GM18868 (cell line): Measurements from ENCODE around the gene ZNF595.
"Not testable (repeated sequence)": the region's sequence is repeated elsewhere in the genome, so short reads cannot be mapped to it uniquely, and the experiment has no call there.

Source experiments
- ATAC-seq: cut with Tn5 transposase; IDR thresholded peaks from one replicate; pipeline ENCODE4 v1.9.1; 2021; ENCODE audit warnings: mild to moderate bottlenecking, moderate library complexity; ENCODE audit not compliant: unreplicated experiment

The ZNF595 gene

DNA sequence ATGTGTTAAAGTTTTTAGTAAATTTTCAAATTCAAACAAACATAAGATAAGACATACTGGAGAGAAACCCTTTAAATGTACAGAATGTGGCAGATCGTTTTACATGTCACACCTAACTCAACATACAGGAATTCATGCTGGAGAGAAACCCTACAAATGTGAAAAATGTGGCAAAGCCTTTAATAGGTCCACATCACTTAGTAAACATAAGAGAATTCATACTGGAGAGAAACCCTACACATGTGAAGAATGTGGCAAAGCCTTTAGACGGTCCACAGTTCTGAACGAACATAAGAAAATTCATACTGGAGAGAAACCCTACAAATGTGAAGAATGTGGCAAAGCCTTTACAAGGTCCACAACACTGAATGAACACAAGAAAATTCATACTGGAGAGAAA, 32.8 kb downstream of the ZNF595 start:
- no peak for ATAC-seq

DNA sequence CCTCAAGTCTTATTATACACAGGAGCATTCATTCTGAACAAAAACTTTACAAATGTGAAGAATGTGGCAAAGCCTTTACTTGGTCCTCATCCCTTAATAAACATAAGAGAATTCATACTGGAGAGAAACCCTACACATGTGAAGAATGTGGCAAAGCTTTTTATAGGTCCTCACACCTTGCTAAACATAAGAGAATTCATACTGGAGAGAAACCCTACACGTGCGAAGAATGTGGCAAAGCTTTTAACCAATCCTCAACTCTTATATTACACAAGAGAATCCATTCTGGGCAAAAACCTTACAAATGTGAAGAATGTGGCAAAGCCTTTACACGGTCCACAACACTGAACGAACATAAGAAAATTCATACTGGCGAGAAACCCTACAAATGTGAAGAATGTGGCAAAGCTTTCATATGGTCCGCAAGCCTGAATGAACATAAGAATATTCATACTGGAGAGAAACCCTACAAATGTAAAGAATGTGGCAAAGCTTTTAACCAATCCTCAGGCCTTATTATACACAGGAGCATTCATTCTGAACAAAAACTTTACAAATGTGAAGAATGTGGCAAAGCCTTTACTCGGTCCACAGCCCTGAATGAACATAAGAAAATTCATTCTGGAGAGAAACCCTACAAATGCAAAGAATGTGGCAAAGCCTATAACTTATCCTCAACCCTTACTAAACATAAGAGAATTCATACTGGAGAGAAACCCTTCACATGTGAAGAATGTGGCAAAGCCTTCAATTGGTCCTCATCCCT, 33.6 kb downstream of the ZNF595 start:
- ATAC-seq = not testable (repeated sequence)

DNA sequence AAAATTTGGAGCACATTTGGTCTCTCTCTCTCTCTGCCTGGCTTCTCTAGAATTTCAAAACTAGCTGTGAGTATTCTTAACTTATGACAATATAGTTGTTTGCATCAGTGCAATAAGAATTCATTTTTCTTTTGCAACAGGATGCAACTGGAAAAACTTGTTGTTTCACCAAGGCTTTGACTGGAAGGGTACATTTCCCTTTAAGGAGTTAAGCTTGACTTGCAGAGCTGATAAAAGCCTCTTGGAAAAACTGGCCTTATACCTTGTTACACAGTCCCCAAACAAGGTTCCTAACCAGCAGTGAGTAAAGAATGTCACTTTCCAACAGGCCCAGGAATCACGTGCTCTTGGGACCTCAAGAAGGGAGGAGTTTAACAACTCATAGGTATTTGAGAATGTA, 45.3 kb downstream of the ZNF595 start:
- no peak for ATAC-seq

- no peak for ATAC-seq
These were observed 46.7 kb downstream of the ZNF595 start for GRCh38 chr4:99863-100262.

DNA sequence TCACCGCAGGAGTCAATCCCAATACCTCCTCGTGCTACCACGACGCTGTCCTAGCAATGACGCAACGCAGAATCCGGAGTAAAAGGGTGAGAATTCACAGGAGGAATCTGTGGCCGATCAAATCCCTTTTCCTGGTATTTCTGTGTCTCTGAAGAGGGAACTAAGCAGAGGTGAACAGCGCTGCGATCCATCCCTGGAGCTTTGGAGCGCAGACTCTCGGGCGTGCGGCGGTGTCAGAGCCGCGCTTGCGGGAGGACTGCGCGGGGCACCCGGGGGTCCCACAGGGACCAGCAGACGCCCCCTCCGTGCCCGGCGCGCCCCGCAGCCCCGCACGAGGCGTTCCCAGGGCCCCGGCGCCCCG, 53.9 kb downstream of the ZNF595 start:
- no peak for ATAC-seq

DNA sequence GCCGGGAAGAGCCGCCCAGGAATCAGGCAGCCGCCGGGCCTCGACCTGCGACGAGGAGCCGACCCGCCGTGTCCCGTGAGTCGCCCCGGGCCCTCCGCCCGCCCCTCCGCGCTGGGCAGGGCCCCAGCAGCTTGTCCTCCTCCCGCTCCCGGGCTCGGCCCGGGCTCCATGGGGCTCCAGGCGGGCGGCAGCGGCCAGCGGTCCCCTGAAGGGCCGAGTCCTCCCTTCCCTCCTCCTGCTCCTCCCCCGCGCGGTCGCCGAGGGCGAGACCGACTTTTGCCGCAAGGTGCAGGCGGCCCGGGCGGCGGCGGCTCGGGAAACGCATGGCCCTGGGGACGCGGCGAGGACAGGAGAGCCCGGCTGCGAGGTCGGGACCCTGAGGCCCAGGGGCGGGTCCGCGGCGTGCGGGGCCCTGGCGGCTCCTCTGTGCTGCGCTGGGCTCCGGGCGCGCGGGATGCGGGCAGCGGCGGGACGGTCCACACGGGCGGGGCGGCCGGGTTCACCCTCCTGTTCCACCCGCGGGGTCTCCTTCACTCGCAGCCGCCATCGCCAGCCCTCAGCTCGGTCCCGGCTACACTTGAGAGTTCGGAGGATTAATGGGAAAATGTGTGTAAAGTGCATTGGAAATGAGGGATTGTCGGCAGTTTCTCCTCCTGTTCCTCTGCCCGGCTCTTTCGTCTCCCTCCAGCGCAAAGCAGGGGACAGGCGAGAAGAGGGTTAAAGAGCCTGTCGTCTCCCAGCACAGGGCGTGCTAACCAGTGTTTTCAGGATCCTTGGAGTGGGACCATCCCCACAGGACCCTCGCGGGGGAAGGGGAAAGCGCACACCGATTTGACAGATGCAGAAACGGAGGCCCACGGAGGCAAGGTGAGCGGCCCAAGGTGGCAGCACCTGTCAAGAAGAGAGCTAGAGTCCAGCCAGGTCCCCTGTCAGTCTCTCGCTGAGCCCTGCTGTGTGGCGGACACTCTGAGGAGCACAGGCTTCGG, 54.6 kb downstream of the ZNF595 start:
- ATAC-seq = no peak

GRCh38 chr4:112771-113170, 59.6 kb downstream of the ZNF595 start:
- no peak for ATAC-seq

DNA sequence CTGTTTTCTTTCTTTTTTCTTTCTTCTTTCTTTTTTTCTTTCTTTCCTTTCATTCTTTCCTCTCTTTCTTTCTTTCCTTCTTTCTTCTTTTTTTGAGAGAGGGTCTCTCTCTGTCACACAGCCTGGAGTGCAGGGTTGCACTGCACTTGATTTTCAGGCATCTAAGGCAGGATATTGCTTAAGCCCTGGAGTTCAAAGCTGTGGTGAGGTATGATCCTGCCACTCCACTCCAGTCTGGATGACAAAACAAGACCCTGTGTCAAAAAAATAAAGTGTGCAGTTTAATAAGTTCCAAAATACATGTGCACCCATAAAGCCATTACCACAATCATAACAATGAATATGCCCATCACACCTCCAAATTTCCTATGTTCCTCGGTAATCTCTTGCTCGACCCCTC, 60.6 kb downstream of the ZNF595 start:
- ATAC-seq = no peak

DNA sequence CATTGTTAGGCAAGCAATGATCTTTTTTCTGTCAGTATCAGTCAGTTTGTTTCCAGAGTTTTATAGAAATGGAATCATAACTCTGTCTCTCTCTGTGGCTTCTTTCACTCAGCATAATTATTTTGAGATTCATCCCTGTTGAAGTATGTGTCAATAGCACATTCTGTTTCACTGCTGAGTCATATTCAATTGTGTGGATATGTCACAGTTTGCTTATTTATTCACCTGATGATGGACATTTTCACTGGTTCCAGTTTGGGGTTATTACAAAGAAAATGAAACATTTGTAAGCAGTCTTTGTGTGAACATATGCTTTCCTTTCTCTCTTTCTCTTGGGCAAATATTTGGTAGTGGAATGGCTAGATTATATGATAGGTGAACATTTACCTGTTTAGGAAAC, 61.0 kb downstream of the ZNF595 start:
- ATAC-seq = no peak

DNA sequence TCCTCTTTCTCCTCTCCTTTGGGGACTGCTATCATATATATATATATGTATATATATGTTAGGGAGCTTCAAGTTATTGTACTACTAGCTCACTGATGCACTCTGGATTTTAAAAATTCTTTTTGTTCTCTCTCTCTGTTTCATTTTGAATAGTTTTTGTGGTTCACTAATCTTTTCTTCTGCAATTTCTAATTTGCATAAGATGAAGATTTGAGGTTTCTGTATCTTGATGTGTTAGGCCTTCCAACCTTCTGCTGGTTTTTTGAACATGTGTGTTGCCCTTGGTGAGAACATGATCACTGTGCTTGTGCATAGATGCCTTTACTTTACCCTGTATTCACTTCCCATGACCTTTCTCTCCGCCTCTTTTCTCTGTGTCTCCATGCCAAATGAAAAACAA, 63.4 kb downstream of the ZNF595 start:
- ATAC-seq = no peak

GRCh38 chr4:120616-121015, 67.5 kb downstream of the ZNF595 start:
- ATAC-seq = no peak

DNA sequence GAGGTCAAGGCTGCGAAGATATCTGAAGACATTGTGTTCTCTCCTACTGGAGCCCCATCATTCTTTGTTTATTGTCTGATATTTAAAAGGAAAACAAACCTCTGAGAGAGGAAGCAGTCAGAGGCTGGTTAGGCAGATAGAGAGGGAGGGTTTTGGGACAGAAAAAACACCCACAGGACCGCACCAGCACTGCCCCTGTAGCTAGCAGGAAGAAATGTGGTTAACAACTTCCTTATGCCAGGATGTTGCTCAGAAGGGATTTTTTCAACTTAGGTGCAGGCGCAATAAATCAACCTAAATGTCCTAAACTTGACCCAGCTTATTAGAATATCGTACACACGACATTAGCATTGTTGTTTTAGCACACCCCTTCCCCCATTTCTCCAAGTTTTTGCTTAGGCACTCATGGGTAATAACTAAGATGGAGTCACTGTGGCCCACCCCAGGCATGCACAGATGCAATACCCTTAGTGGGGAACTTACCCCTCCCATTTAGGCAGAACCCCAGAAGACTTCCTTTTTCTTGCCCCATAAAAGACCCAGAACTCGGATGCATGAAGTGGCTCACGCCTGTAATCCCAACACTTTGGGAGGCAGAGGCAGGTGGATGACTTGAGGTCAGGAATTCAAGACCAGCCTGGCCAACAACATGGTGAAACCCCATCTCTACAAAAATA, 68.4 kb downstream of the ZNF595 start:
- ATAC-seq = no peak

DNA sequence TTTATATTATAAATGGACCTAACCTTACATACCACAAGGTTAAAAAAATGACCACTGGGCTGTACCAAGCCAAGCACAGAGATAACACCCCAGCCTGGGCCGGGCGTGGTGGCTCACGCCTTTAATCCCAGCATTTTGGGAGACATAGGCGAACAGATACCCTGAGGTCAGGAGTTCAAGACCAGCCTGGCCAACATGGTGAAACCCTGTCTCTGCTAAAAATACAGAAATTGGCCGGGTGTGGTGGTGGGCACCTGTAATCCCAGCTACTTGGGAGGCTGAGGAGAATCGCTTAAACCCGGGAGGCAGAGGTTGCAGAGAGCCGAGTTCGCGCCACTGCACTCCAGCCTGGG, 70.8 kb downstream of the ZNF595 start:
- not testable (repeated sequence) for ATAC-seq

- ATAC-seq = peak; percentile 97
These were observed 71.4 kb downstream of the ZNF595 start, which contains the start of gene ZNF718 for GRCh38 chr4:124275-125081. TSS of gene ZNF718 (plus strand) at chr4:124501. CDS start at chr4:124671, 170 bp downstream.

- peak; percentile 2 for ATAC-seq
These were observed 72.1 kb downstream of the ZNF595 start for GRCh38 chr4:125091-125771.

DNA sequence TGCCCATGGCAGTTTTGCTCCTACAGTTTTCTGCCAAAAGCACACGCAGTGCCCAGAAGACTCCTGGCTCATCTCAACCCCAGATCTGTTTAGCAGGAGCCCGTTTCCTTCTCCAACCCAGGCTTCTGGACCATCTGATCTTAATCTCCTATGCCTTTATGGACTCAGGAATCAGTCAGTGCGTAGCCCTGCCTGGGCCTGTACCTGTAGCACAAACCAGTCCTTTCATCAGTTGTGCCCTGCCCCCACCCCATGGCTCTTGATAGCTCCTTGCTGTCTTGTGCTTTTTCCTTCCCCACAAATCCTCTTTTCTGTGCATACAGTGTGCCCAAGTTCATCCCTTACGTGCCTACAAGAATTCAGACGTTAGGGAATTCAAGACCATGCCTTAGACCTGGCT, 72.7 kb downstream of the ZNF595 start:
- ATAC-seq = no peak

- no peak for ATAC-seq
These were observed 79.4 kb downstream of the ZNF595 start for GRCh38 chr4:132483-132882.
